Ecto neural progenitor cell (in vitro differentiated cells): ENCODE results near the gene TAGLN3.
"Not testable (repeated sequence)": the region's sequence is repeated elsewhere in the genome, so short reads cannot be mapped to it uniquely, and the experiment has no call there.

ENCODE experiments used
- DNase-seq: peaks from one replicate; pipeline ENCODE4 v3.0.0-alpha.2; 2018; ENCODE audit warnings: low spot score

The TAGLN3 gene

DNA sequence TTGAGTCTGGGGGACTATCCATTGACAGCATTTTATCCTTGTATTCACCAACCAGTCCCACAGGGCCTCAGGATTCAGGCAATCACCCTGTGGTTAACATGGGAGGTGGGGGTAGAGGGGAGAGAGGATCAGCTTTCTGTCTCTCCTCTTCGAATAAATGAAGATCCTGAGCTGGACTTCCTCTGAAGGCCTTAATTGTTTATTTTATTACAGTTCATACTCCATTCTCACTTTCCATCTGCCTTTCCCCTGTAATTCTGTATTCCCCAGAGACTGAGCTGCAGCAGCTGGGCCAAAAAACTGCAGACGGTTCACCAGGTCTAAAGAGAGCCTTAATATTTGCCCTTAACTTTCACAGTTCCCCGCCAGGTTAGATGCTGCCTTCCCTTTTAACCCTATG is 11.9 kb downstream of the TAGLN3 start:
- DNase-seq = no peak

DNA sequence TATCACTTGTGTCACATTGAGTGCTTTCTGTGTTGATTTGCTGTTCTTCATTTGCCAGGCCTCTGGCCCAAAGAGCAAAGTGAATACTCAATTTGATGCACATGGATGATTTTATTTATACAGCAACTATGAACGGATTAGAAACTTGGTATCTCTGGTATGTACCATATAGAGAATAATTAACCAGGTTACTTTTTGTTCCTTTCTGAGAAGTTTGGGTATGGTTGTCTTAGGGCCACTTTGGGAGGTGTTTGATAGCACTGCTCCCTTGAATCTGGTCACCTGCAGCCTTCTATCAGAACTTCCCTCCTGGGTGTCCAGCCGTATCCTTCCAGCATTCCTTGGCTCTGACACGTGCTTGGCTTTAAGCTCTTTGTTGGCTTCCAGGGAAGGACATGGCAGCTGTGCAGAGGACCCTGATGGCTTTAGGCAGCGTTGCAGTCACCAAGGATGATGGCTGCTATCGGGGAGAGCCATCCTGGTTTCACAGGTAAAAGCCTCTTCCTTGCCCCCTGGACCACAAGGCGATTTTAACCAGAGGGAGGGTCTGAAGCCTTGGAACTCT is 12.7 kb downstream of the TAGLN3 start:
- DNase-seq = no peak

DNA sequence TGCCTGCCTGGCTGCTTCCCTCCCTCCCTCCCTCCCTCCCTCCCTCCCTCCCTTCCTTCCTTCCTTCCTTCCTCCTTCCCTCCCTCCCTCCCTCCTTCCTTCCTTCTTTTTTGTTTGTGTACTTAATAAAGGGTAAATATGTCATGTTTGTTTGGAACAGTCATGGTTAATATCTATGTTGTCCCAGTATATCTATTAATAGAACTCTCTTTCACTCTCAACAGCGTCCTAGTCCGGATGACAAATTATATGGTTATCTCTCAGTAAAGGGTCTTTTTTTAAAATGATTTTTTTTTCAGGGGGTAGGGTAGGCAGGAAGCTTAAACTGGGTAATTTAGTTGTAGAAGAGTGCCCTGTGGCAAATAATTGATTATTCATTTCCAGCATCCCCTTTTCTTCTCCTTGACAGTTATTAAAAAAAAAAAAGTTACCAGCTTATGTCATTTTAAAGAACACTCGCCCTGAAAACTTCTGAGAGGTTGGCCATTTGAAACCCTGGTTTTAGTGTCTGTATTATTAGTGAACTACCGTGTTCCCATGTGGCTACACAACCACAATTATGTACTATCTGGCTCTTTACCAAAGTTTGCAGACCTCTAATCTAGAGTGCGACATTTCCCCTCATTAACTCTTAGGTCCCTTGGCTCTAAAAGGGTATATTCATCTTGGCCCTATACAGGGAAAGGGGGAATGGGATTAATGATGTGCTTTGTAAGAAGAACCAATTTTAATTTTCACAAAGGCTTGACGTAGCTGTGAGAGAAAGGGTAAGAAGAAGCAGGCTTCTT is 13.7 kb downstream of the TAGLN3 start:
- DNase-seq = no peak

DNA sequence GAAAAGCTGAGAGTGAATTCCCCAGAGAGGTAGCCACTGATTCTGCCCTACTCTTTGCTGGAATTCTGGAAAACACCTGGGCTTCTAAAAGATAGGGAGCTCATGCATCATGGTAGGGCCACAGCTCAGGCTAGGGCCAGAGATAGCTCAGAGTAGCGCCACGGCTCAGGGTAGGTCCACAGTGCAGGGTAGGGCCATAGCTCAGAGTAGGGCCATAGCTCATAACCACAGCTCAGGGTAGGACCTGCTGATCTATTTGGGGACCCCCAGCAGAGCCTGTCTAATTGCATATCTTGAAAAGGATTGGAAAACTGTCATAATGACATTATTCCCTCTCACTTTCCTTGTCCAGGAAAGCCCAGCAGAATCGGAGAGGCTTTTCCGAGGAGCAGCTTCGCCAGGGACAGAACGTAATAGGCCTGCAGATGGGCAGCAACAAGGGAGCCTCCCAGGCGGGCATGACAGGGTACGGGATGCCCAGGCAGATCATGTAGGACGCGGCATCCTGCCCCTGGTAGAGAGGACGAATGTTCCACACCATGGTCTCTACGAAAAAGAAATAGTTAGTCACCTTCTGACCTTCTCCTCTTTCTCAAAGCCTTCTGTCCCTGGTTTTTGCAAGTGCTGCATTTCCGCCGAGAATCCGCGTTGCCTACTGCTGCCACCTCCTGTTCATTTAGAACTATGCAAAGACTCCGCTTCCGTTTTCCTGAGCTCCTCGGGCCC is 14.5 kb downstream of the TAGLN3 start:
- DNase-seq = peak; percentile 74

DNA sequence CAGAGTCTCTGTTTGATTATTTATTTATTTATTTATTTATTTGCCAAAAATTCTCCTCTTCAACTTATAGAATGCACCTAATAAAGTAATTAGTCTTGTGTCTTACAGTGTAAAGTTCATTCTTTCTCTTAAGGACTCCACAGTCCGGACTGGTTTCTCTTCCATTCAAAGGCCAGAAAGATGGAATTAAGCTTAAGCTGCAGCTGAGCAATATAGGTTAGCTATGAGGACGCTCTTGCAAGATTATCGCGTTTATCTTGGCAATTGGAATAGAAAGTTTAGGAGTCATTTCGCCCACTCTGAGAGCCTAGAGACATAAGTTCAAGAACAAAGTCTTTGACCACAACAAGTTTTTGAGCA is 15.0 kb downstream of the TAGLN3 start:
- DNase-seq = no peak

DNA sequence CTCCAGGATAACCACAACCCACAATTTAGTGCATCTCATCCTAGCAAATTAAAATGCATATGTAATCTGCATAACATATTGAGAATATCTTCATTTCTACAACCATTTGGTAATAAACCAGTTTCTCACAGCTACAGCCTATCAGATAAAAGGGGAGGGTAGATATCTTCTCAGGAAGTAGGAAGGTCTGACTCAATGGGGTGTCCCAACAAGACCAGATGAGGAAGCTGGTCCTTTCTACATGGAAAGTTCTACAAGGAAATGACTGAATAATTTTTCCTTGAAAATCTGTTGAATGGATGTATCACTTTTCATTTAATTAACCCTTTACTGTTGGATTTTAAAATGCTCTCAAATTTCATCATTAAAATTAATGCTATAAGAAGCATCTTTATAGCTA is 18.4 kb downstream of the TAGLN3 start:
- no peak for DNase-seq

DNA sequence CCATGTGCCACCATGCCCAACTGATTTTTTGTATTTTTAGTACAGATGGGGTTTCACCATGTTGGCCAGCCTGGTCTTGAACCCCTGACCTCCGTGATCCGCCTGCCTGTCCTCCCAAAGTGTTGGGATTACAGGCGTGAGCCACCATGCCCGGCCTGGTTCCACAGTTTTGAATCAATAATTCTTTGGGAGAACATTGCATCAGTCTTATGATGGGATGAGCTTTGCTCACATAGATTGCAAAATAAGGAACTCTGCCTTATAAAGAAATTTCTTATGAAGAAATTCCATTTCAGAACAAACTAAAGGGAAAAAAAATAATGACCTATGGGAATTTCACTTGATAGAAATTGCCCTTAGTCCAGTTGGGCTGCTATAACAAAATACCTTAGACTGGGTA is 20.0 kb downstream of the TAGLN3 start:
- DNase-seq = no peak

DNA sequence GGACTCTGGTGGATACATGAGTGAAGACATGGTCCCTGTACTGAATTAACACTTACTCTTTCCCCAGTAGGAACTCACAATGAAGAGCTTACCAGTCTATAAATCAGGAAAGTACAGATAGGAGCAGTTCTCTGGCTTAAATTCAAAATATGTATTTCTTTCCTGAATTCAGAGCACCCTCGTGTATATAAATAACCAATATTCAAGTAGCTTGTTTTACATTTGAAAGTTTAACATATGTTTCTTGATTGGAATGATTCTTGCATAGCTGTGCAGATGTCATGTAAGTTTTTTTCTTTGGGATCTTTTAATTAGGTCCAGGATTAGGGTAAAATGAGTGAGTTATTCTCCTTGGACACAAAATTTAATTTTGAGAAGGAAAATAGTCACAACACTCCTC is 21.0 kb downstream of the TAGLN3 start:
- DNase-seq = no peak

DNA sequence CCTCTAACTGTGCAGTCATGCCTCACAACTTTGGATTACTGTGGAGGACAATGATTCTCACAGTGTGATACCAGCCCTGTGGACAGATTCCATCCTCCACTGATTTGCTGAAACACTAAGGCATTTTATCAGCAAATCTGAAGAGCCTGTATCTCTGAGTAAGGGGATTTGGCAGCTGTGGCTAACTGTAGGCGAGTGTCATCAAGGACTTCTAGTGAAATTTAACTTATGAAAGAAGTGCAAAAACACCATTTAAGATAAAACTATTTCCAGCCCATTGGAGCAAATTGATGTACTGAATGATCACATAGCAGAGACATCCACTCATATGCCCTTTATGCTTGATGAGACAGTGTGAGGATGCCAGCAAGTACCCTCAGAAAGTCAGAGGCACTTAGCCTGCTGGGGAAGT is 22.0 kb downstream of the TAGLN3 start:
- peak; percentile 69 for DNase-seq

DNA sequence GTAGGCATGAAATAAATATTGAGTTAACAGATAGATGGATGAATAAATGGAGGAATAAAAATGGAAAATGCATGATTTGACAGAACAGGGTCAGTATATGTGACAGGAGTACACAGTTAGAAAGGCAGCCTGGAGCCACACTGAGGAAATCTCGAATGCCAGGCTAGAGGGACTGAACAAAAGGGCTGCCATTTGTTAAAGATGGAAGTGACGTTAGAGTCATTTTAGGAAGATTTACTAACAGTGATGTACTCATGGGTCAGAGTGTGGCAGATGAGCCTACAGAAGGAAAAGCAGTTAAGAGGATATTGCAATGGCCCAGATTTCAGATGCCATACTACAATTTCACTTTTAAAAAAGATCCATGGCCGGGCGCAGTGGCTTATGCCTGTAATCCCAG is 28.4 kb downstream of the TAGLN3 start:
- no peak for DNase-seq

DNA sequence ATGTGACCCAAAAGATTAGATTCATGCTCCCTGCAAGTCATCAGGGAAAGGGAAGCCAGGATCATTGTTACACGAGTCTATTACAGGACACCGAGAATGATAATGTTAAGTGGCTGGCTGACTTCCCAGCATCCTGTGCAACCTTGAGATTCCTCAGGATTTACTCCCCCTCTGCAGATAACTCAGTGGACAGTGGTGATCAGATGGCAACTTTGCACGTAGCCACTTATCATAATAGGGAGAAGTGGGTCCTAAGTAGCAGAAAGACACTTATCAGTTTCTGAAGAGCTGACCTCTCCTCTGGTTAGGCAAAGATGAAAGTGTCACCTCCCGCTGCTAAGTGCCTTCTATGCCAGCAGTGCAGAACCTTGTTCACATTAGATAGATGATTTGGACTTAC is 29.1 kb downstream of the TAGLN3 start:
- no peak for DNase-seq

DNA sequence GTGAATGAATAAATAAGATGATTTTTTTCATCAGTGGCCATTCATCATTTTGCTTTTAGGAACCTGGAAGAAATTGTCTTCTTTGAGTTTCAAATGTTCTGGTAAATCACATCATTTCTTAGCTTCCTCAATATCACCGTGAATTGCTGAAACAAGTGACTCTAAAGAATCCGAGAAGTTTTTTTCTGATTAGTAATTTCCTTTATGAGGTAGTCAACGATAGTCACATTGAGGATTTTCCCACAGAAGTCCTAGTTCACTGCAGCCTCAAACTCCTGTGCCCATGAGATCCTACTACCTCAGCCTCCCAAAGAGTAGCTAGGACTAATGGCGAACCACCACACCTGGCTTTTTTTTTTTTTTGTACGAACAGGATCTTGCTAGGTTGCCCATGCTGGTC is 32.2 kb downstream of the TAGLN3 start:
- no peak for DNase-seq

DNA sequence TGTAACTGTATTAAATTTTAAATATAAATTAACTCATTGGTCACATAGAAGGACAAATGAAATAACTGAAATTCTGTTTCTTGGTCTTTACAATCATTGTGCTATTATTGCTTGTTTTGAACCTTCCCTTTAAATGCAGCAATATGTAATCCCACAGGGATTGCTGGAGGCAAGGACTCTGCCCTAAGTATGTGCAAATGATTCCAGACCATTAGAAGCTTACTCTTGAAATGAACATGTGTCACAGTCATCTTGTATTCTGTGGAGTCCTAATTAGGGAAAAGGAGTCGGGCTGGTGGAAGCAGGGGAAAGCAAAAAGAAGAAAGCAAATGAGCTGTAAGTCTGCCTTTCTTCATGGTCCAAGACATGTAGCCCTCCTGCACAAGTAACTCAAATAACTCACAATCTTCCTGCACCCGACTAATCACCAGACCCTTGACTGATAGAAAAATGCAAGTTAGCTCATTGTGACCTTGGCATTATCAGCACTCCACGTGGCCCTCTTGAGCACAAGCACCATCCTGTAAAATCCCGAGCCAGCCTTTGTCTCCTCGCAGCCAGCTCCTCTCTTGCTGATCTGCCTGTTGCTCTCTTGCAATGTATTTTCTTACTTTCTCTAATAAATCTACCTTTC is 33.5 kb downstream of the TAGLN3 start:
- DNase-seq = no peak

DNA sequence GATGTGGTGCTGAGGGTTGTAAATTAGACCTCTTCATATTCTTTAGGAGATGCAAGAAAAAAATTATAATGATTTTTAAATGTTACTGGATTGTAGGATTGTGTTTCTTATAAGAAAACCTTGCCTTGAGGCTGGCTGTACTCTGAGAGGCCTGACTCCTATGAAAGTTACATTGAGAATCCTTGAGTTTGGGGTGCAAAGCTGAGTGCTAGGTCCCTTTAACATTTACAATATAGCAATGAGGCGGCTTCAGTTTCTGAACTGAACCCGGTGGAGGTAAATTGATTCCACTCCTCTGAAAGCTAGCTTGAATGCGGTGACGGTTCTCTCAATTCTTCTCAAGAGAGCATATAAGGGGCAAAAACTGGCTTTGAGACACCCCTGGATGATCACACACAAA is 35.7 kb downstream of the TAGLN3 start, which contains the start of gene TMPRSS7:
Gene TMPRSS7 (plus strand): TSS at position 301 of the 400 bp plus-strand sequence. CDS start 110 bp downstream, outside the sequence.
- no peak for DNase-seq

DNA sequence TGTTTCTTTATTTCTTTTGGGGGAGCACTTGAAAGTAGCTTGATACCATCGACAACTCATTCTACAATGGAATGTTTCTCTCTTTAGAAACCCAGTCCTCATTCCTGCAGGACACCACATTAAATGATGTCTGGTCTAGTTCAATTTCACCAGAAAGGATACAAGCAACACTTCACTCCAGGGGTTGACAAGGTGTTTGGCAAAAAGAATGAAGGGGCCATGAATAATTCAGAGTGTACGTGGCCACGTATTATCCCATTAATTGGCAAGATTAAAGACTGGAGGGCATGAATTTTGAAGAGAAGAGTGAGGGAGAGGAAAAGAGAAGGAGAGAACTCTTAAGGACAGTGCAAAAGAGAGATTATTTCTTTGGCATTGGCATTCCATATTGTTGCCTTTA is 36.5 kb downstream of the TAGLN3 start:
- DNase-seq = no peak

DNA sequence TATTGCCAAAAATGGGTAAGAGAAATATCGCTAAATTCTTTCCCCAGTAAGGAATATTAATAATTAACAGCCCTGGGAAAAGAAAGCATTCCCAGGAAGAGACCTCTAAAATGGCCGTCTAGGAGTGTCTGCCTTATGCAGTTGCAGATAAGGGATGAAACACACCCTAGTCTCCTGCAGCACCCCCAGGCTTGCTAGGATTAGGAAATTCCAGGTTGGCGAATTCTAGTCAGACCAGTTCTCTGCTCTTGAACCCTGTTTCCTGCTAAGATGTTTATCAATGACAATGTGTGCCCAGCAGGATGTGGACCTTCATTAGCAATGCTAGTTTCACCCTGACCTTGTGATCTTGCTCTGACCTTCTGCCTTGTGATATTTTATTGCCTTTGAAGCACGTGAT is 38.5 kb downstream of the TAGLN3 start:
- not testable (repeated sequence) for DNase-seq

DNA sequence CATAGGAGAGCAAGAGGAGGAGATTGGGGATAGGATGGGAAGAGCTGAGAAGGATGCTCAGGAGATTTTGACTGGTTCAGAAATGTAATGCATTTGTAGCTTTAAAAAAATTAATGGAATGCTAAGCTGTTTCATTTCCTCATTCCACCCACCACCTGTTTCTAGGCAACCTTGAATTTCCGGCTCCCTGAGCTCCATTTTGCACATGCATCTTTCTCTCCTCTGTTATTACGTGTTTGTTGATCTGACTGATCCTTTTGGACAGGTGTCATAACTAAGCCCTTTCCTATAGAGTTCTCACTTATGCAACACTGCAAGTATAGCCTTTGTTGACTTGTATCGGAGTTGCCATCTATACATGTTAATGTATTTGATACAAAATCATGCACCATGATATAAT is 40.1 kb downstream of the TAGLN3 start:
- no peak for DNase-seq

DNA sequence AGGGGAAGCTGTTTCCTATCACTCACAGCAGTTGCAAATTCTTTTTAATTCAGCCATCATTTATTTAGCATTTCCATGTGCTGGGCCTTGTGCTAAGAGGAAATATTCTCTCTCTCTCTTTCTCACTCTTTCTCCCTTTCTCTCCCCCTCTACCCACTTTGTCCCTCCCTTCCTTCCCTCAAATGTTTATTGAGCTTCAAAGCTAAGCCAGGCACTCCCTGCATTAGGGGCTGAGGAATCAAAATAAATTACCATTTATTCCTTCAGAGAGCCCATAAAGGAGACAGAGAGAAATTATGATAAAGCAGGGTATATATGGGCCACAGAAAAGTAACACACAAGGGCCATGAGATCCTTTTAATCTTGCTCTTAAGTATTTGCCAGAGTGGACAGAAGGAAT is 42.6 kb downstream of the TAGLN3 start:
- DNase-seq = no peak

DNA sequence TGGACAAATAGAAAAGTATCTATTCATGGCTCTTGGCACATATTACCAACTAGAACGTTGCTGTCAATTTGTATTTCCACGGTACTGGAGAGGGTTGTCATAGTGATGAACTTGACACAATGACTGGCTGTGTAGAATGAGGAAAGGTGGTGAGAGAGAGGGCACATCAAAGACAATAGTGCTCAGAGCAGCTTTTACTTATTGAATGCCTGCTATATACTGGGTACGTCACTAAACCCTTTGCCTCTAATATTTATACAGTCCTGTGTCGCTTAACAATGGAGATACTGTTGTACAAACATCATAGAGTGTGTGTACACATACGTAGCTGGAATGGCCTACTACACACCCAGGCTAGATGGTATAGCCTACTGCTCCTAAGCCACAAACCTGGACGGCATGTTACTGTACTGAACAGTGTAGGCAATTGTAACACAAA is 44.1 kb downstream of the TAGLN3 start:
- no peak for DNase-seq

DNA sequence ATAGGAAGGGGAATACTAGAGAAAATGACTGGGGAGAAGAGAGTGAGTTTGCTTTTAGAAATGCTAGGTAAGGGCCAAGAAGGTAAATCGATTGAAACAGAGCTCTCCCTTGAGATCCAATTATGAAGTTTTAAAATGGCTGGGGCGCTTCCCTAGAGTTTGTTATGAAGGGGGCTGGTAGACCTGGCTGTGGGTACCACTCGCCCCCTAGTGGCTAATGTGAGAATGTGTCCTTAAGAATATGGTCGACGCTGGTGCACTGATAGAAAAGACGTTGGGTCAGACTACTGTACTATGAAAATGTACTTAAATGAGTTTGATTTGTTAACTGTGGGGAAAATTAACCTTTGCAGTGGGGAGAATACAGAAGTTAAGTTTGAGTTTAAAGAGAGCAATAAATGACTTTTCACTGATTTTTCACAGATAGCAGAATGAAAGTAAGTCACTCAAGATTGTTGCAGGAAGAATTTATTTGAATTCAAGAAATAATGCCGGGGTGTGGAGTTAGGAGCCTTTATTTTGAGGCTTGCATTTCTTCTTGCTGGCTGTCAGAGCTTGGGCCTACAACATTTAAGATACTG is 45.0 kb downstream of the TAGLN3 start:
- DNase-seq = peak; percentile 57

DNA sequence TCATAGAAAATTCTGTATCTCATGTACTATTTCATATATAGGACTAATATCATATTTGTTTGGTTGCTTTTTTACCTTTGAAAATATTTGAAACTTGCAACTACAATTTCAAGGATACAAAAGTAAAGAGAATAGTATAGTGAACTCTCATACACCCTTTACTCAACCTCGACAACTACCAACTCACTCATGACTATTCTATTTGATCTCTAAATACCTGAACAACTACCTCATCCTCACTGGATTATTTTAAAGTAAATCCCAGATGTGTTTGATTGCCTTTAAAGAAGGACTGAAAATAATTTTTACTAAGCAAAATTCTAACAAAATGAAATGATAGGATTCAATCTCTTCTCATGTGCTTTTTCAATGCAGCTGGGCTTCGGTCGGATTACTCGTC is 47.9 kb downstream of the TAGLN3 start:
- no peak for DNase-seq

DNA sequence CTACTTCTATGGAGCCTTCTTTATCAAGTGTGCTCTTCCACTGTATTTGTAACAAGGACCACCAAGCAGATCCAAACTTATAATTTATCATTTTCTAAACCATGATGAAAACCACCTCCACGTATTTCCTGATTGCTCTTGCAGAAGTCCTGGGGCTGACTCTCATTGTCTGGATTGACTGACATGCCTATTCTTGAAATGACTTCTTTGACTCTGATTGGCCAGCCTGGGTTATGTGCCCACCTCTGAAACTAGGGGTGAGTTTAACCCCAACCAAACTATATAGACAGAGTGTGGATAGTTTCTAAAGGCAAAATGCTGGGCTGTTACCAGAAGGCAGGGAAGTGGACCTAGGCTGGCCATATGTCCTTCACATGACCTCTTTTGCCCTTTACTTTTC is 48.5 kb downstream of the TAGLN3 start:
- no peak for DNase-seq
